HG02885 (cell line): Measurements from ENCODE around the gene TRIM10.
"Not testable (repeated sequence)": the region's sequence is repeated elsewhere in the genome, so short reads cannot be mapped to it uniquely, and the experiment has no call there.

Experiments
- ATAC-seq: cut with Tn5 transposase; IDR thresholded peaks from one replicate; pipeline ENCODE4 v1.9.1; 2021; ENCODE audit warnings: mild to moderate bottlenecking; ENCODE audit not compliant: unreplicated experiment, poor library complexity

Gene TRIM10

DNA sequence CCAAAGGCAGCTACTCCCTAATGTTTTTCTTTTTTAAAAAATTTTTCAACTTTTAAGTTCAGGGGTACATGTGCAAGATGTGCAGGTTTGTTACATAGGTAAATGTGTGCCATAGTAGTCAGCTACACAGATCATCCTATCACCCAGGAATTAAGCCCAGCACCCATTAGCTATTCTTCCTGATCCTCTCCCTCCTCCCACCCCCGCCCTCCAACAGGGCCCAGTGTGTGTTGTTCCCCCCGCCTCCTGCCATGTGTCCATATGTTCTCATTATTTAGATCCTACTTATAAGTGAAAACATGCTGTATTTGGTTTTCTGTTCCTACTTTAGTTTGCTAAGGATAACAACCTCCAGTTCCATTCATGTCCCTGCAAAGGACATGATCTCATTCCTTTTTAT is 14.8 kb upstream of the TRIM10 start:
- ATAC-seq, result no peak

DNA sequence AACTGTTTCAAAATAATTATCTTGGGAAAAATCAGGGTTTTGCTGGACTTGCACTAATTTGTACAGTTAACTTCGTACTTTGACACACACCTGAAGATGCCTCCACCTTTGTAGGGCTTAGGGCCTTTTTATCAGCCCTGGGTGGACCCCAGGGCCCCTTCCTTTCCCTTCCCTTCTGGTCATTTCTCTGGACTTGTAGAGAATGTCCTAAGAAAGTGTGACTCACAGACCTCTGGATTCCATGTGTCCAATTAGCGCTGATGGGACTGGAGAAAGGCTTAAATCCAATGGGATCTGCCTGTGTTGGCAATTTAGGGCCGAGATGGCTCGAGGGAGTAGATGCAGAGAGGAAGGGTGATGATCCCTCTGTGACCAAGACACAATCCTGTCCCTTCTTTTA is 11.7 kb upstream of the TRIM10 start:
- no peak for ATAC-seq

DNA sequence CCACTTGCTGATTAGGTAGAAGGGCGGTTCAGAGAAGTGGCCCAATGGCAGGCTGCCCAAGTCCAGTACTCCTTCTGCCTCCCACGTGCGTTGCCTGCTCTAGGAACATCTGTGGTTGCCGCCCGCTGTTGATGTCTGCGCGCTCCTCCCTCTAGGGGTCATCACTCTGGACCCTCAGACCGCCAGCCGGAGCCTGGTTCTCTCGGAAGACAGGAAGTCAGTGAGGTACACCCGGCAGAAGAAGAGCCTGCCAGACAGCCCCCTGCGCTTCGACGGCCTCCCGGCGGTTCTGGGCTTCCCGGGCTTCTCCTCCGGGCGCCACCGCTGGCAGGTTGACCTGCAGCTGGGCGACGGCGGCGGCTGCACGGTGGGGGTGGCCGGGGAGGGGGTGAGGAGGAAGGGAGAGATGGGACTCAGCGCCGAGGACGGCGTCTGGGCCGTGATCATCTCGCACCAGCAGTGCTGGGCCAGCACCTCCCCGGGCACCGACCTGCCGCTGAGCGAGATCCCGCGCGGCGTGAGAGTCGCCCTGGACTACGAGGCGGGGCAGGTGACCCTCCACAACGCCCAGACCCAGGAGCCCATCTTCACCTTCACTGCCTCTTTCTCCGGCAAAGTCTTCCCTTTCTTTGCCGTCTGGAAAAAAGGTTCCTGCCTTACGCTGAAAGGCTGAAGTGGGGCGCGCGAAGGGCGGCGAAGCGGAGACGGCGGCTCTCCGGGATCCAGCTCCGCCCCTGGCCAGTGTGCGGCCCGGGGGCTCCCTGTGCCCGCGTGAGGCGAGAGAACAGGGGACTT is 10.9 kb upstream of the TRIM10 start:
- no peak for ATAC-seq

DNA sequence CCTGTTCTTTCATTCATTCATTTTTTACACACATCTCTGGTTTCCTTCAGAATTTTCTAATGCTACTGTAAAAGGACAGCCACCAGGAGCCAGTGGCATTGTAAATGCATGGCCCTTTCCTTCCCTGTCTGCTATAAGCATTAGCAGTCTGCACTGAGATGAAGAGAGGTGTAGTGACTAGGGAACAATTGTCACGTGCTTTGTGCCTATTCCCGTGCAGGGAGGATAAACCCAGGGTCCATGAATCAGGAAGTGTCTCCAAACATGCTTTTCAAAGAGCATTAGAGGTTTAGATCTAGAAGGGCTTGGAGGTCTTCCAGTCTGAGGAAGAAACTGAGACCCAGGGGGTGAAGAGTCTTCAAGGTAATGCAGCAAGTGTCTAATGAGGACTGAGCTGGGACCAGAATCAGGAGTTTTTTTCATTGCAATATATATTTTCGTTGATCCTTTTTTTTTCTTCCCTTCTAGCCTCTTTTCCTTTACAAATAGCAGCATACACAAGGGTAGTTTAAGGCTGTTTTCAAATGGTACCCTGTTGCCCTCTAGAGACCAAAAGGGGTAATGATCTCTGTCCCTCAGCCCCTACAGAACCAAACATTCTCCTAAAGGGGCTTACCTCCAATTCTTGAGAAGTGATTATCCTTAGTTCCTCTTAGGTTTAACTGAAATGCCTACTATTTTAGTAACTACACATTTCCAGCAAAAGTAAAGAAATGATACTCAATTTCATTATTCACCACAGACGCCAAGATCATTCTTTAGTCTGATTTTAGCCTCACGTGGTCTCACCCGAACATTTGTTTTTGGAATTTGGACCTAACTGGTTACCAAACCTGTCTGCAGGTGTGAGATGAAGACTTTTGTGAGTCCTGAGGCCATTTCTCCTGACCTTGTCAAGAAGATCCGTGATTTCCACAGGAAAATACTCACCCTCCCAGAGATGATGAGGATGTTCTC is 8.9 kb upstream of the TRIM10 start:
- ATAC-seq, result no peak

DNA sequence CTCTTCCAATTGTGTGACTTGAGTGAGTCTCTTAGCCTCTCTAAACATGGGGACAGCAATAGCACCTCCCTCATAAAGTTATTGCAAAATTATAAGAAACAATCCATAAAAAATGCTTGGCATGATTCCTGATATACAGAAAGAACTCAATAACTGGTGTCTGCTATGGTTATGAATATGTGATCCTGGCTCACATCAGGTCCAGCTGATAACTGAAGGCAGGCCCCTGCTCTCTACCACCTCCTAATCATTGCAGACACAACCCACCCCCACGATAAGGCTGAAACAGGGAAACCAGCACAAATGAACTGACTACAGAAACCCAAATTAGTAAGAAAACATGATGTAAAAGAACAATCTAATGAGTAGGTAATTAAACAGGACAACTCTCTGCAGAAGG is 7.7 kb upstream of the TRIM10 start:
- no peak for ATAC-seq

DNA sequence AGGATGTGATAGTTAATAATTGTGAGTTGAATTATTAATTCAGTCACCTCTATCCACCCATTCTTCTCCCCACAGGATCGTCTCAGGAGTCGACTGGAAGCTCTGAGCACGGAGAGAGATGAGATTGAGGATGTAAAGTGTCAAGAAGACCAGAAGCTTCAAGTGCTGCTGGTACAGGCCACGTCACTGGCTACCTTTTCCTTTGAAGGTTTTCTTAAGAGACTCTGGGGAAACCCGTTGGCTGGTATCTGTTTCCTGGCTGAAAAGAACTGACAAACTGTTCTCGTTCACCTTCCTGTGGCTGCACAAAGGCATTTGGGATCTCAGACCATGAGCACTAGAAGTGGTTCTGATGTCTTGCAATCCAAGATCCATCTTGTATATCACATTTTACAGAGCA is 6.1 kb upstream of the TRIM10 start:
- ATAC-seq, result no peak

DNA sequence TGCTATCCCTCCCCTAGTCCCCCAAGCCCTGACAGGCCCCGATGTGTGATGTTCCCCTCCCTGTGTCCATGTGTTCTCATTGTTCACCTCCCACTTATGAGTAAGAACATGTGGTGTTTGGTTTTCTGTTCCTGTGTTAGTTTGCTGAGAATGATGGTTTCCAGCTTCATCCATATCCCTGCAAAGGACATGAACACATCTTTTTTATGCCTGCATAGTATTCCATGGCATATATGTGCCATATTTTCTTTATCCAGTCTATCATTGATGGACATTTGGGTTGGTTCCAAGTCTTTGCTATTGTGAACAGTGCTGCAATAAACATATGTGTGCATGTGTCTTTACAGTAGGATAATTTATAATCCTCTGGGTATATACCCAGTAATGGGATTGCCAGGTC is 4.2 kb upstream of the TRIM10 start:
- not testable (repeated sequence) for ATAC-seq

DNA sequence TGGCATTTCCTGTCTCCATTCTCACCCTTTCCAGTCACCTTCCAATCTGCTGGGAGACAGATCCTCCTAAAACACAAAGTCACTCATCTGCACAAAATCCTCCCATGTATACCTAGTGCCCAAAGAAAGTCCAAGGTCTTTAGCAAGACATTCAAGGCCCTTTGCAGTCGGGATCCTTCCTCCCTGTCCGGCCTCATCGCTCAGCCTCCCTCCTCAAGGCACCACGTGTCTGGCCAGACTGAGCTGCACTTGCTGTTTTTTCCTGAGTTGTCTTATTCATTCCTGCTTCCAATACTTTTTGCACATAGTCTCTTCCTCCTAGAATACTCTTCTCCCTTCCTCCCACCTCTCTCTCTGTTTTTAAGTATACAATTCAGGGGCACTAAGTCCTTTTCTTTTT is 3.7 kb upstream of the TRIM10 start:
- ATAC-seq, result no peak

DNA sequence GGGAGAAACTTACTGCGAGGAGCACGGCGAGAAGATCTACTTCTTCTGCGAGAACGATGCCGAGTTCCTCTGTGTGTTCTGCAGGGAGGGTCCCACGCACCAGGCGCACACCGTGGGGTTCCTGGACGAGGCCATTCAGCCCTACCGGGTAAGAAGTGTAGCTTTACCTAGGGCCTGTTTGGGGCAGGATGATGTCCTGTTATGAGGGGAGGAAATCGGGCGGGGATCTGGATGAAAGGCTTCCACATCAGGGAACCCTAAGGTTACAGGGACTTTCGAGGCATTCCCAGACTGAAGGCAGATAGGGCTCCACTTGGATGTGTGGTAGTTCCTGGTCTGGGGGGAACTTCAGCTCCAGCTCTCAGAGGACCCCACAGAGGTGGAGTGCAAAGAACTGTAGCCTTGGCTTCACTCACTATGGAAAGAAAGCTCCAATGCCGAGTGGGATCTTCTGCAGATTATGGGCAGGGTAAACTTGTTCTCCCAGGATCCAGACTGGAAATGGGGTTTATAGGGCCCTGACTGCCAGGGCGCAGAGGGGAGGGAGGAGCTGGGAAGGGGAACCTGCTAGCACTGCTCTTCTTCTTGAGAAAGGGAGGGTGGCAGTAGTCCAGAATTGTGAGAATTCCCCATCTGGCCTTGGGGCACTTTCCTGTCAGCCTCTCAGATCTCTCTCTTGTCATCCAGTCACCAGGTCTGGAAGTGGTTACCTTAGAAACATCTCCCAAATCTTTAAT is 3.1 kb upstream of the TRIM10 start:
- ATAC-seq, result no peak

DNA sequence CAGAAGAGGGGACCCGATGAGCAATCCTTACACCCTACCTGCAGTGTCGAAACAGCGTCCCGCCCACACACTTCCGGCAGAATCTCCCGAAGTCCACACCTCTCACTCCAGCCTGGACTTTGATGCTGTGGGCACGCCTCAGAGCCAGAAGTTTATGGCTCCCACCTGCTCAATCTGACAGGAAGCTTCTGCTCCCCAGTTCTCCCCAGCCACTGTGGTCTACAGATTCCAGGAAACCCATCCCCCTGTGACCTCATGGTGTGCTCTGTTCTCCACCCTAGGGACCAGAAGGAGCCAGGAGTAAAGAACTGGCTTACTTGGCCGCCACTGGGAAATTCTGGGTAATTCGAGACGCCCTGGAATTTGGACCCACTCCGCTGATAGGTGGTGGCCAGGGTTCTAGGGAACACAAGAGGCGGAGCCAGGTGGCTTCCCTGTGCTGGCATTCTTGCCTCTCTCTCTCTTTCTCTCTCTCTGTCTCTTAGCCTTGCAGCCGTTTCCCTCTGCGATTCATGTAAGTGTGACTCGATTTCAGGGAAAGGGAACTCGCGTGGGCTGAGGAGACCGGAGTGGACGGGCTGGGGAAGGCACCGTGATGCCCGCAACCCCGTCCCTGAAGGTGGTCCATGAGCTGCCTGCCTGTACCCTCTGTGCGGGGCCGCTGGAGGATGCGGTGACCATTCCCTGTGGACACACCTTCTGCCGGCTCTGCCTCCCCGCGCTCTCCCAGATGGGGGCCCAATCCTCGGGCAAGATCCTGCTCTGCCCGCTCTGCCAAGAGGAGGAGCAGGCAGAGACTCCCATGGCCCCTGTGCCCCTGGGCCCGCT is 2.3 kb upstream of the TRIM10 start, which contains the start of gene TRIM15:
Gene TRIM15, plus strand, starts transcription at position 457 of the 828 bp plus-strand sequence. Its CDS starts 139 bp downstream, at position 596.
- ATAC-seq, result no peak

DNA sequence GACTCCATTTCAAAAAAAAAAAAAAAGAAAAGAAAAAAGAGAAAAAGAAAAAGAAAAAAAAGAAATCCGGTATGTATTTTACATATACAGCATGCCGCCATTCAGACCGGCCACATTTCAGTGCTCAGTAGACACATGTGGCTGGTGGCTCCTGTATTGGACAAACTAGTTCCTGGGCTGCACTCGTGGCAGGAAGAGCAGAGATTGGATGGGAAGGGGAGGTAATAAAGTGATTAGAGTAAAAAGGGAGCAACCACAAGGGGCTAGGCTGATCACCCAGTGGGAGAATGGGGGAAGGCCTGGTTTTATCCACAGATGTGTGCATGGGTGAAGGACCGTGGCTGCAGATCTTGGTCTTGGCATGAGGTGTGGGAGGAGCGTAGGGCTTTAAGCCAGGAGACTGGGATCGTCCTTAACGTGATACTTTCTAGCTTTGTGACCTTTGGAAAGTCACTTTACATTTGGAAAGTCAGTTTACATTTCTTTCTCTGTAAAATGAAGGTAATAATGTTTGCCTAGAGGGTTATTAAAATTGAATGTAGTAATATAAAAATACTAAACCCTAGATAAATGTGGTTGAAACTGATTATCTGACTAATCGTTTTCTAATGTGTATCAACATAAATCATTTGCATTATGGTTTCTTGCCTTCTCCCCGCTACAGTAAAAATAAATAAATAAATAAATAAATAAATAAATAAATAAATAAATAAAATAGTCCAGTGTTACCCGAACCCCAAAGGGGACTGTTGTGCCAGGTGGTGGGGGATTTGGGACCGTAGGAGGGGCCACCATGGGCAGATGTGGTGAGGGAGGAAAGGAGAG is 1.5 kb upstream of the TRIM10 start:
- ATAC-seq, result no peak

DNA sequence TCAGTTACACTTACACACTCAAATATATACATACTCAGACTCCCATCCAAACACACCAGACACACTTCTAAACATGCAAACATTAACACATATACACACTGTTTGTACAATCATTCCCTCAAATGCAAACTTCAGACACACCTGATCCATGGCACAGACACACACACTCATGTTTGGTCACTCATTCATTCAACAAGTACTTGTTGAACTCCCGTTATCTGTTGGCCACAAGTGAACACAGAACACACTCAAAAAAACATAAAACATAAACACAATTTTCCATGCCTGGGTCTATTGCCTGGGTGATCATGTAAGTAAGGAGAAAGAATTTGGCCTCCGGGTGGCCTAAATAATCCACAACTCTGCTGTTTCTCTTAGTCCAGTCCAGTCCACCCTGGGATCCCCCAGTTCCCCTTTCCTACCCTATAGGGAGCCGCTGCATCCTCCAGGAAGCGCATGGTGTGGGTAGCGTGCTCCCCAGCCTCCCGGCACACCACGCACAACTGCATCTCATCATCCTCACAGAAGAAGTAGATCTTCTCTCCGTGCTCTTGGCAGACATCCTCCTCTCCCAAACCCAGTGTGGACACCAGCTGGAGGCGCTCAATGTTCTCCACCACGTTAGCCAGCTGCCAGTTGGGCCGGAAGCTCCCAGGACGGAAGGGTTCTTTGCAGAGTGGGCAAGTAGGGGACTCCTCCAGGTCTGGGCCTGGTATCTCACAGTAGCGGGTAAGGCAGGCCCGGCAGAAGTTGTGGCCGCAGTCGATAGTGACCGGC is 815 bp downstream of the TRIM10 start:
- ATAC-seq, result no peak

DNA sequence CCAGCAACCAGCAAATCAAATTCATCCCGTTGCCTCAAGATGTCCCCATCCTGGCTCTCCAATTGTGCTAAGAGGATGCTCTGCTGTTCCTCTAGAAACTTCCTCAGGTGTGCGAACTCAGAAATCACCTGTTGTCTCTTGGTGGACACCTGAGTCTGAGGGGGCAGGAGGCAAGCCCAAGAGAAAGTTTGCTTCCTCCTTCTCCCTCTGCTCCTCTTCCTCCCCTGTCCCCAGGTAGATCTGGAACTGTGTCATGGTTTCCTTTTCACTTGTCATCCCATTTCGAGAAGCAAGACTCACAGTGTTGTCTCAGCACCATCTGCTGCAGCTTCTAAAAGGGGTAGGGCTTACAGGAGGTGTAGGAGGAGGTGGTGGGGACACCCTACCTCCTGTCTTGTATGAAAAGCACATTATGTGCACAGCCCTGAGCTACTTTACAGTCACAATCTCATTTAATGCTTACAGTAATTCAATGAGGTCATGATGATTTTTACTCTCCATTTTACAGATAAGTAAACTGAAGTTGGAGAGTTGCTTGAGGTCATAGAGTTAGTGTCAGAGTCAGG is 2.5 kb downstream of the TRIM10 start:
- no peak for ATAC-seq

DNA sequence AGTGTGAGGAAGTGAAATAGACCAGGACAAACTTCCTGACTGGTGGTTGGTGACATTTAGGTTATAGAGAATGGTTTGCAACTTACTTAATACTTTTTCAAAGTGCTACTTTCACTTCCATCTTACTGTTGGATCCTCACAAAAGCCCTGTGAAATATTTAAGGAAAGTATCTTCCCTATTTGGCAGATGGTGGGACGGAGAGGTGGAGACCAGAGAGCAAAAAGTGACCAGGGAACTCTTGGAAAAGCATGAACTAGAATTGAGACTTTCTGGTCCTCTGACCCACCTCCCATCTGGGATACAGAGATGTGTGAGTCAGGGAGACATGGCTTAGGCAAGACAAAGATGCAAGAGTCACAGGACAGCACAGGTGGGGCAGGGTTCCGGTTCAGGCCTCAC is 3.0 kb downstream of the TRIM10 start:
- no peak for ATAC-seq

DNA sequence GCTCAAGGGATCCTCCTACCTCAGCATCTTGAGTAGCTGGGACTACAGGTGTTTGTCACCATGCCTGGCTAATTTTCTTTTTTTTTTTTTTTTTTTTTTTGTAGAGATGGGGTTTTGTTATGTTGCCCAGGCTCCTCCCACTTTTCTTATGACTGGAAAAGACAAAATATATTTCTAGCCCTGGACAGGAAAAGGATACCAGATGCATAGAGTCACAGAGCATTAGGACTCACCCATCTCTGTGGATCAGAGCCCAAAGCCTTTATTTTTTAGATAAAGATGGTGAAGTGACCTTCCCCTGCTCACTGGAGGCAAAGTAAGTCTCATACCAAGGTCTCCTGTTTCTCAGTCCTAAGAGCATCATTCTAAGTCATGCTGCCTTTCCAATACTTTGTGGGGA is 3.4 kb downstream of the TRIM10 start:
- ATAC-seq, result no peak

DNA sequence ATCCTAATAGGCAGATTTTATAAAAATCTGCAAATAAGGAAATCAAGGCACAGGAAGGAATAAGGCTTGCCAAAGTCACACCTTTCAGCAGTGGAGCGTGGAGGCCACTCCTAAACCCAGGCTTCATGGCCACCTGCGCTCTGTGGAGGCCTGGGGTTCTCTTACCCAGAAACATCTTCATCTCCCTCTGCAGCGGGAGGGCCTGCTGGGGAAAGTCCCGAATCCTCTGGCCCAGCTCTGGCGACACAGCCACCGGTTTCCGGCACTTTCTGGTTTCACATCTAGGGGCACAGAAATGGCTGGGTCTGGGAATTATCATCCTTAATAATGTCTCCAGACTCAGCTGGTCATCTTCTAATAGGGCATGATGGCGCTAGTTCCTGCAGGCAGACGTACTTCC is 4.2 kb downstream of the TRIM10 start:
- ATAC-seq, result no peak

DNA sequence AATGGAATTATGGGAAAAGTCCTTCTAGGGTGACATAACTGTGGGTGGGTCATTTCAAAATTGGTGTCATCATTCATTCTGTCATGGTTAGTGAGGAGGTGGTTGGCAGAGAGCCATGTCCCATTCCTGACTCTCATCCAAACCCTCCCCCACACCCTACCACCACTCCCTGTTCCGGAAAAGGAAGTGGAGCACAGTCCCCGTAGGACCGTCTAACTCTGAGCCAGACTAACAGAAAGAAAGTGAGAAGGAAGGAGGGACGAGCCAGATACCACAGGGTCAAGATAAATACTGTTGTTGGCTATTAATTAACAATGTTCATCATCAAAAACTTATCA is 4.8 kb downstream of the TRIM10 start:
- no peak for ATAC-seq
